HG03064 (cell line): ENCODE data around the gene ZBED3.
"Not testable (repeated sequence)": the region's sequence is repeated elsewhere in the genome, so short reads cannot be mapped to it uniquely, and the experiment has no call there.

ENCODE experiments used
- ATAC-seq: cut with Tn5 transposase; IDR thresholded peaks from one replicate; pipeline ENCODE4 v1.9.1; 2021; ENCODE audit warnings: low read depth; ENCODE audit not compliant: unreplicated experiment

ZBED3 gene, protein sequence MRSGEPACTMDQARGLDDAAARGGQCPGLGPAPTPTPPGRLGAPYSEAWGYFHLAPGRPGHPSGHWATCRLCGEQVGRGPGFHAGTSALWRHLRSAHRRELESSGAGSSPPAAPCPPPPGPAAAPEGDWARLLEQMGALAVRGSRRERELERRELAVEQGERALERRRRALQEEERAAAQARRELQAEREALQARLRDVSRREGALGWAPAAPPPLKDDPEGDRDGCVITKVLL

DNA sequence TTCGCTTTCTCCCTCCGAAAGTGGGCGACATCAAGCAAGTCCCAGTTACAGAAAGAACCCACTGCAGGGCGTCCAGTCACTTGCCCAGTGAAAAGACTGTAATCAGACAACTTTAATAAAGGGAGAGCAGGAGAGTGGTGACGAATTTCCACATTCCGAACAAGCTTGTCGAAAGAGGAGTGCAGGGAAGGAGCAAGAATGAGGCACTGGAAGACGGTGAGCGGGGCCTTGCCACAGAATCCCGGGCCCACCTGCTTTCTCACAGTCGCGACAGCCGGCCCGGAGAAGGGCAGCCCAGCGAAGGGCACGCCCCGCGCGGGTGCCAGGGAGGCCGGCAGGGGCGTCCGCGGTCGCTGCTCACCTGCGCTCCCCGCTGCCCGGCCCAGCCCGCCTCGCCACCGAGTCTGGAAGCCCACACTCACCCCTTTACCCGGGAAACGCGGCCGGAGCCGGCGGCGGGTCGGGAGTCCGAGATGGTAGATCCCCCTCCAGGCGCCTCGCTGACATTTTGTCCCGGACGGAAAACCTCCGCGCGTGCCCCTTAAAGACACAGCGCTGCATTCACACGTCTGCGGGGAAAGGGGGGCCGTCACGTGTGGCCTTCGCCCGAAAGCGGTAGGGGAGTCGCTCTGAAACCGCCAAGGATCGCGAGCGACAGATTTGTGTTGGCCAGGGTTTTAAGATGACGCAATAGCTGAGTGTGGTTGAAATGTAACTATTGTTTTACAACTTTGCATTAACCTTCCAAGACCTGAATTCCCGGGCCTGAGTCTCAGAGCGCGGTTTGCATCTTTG lies at the start of gene ZBED3:
Gene ZBED3, minus strand, starts transcription at position 597 of the 795 bp plus-strand sequence. CDS start 9,407 bp downstream, outside the sequence.
- peak; percentile 48 for ATAC-seq

DNA sequence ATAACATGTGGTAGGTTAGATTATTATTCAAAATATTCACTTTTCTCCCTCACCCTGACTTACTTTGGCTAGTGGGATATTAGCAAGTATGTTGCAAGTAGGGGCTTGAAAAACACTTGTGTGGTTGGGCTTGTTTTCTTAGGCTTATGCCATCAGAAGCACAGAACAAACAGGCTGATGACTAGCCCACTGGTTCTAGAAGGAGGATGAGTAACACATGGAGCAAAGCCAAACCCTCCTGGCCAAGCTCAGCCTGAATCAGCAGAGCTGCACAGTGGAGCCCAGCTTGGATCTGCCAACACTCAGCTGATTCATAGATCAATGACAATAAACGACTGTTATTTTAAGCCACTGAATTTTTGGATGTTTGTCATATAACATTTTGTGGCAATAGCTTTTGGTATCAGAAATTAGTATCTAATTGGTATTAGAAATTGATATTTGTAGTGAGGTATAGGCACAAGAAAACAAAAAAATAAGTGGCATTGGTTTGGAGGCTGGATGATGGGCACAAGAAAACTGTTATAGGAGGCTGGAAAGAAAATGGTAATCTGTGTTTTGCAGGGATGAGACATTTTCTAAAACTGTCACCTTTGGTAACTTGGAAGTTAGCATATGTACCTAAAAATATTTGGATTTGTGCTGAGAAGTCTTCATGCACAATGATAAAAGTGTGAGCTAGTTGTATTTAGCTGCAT lies 46.1 kb upstream of the ZBED3 start:
- ATAC-seq, result no peak

DNA sequence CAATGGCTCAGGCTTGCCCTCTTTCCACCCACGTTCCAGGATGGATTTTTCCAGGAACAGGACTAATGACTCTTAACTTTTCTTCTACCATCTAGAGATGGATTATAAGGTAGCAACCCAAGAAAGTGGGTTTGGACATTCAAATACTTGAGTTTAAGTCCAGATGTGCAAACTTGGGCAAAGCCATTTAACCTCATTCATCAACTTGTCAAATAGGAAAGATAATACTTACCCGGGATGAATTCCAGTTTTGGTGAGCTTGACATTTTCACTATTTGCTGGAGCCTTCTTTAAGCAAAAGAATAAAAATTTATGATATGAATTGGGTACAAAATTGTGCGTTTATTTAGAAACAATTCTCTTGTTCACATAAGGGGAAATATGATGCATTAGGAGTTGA lies 44.3 kb upstream of the ZBED3 start:
- no peak for ATAC-seq

DNA sequence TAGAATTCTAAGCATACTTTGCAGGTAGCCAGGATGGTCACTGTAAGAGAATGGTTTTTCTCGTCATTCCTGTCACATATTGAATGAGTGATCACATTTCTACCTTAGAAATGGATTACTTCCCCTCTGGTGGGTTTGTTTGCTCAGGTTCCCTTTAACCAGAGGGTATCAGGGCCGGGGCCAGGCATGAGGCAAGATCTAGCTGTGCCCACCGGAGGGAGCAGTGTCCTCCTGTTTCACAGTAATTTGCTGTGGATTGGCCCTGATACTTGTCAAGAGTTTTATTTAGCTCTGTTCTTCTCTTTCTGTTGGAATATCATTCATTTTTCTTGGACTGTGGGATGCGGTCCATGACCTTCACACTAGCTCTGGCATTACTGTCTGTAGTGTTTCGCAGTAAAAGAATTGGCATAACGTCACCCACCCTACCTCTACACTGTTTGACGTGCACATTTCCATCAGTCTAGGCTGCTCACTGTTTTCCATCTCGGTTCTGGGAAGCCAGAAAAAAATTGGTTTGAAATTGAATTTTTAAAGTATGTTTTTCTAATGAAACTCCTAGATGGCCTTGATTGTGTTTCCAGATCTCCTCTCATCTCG lies 42.4 kb upstream of the ZBED3 start:
- no peak for ATAC-seq

DNA sequence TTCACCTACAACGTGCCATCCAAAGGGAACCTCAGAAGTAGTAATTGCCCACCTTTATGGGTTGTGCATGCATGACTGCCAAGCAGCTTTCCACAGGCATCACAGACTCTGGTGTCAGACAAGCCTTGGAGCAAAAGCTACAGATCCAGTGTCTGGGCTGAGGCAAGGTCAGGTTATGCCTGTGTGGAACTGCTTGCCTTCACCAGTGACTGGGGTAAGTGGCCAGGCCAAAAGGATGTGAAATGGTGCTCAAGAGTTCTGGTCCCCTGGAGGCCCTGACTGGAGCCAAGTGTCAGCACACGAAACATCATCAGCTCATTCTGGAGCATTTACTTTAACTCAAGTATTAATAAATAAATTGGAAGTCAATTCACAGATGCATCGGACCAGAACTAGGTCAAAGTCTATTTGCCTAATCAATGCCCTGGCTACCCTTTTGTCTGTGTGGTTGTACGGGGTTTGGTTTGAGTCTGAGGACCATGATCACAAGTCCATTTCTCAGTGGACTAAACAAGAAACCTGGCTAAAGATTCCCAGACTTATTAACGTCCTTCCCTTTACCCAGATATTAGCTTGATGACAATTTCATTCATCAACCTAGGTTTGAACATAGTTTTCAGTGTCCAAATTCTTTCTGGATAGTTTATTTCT lies 41.5 kb upstream of the ZBED3 start:
- ATAC-seq, result no peak

DNA sequence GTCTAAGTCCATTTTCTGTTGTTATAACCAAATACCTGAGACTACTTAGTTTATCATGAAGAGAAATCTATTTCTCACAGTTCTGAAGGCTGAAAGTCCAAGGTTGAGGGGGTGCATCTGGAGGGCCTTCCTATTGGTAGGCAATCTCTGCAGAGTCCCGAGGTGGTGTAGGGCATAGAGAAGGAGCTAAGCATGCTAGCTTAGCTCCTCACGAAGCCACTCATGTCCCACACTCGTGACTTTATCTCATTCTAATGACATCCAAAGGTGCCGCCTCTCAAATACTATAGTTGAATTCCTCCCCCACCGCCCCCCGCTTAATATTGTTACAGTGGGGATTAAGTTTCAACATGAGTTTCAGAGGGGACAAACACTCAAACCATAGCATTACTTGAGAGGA lies 36.0 kb upstream of the ZBED3 start:
- ATAC-seq, result no peak

DNA sequence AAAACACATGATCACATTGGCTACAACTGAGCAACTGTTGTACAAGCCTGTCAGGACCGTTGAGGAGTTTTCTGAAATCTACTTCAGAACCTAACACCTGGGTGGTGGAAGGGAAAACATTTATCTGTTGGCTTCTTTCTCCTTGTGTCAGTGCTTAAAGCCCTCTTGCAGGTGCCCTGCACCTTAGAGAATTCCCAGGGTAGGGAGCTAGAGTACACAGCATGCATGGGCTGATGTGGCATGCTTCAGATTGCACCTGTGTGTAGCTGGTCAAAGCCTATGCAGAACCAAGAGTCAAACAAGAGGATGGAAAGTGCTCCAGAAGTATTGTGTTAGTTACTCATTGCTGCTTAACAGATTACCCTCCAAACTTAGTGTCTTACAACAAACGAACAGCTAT lies 33.6 kb upstream of the ZBED3 start:
- no peak for ATAC-seq

DNA sequence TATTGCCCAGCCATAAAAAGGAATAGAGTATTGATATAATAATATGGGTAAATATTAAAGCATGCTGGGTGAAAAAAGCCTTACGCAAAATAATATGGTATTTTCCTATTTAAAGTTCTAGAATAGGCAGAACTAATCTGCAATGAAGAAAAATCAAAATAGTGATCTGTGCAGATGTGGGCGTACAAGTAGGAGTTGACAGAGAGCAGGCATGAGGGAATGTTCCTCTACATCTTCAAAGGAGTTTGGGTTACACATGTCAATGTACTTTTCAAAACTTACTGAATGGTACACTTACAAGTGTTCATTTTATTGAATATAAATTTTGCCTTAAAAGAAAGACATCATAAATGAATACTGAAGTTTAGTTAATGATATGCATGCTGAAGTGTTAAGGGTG lies 33.0 kb upstream of the ZBED3 start:
- no peak for ATAC-seq

DNA sequence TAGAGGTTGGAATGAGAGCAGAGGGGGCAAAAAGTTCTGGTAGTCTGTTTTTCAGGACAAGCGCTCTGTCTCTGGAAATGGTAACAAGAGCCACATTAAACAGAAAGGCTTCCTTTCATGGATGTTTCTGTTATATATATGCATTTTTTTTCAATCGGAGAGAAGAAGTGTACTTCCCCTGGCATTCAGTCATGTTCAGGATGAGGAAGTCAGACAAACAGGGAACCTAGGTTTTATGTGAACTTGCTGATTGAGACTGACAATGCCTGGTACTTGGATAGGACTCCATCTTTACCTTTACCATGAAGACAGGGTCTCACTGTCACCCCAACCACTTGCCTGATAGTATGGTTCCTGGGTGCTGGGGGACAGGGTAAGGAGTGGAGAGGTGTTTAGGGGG lies 30.1 kb upstream of the ZBED3 start:
- no peak for ATAC-seq

DNA sequence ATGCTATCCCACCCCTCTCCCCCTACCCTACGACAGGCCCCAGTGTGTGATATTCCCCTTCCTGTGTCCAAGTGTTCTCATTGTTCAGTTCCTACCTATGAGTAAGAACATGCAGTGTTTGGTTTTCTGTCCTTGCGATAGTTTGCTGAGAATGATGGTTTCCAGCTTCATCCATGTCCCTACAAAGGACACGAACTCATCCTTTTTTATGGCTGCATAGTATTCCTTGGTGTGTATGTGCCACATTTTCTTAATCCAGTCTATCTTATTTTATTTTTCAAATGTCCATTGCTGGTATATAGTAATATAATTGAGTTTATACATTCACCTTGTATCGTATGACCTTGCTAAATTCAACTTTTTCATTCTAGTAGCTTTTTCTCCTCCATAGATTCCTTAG lies 19.9 kb upstream of the ZBED3 start:
- ATAC-seq, result not testable (repeated sequence)

DNA sequence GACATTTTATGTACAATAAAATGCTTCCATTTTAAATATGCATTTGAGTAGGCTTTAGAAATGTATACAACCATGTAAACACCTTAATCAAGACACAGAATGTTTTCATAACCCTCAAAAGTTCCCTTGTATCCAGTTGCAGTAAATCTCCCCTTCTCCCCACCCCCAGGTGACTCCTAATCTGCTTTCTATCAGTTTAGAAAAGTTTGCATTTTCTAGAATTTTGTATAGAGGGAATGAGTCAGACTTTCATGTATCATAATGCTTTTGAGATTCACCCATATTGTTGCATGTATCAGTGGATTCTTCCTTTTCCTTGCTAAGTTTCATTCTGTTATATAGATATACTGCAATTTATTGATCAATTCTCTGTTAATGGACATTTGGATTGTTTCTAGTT lies 17.7 kb upstream of the ZBED3 start:
- ATAC-seq, result no peak

DNA sequence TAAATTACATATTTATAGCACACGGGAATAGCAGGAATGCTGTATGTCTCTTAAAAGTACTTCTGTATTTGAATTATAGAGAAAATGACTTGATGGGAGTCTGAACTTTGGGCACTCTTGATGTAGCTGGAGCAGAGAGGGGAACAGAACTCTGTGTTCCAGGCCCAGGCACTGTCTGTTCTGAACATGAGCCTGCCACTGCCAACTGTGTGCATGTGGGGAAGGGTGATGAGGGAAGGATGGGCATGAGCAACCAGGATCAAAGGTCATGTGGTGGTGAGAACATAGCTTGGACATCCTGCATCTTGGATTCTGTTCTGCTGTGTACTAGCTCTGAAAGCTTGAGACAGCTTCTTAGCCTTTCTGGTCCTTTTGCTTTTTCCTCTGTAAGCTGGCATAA lies 16.4 kb upstream of the ZBED3 start:
- ATAC-seq, result no peak

DNA sequence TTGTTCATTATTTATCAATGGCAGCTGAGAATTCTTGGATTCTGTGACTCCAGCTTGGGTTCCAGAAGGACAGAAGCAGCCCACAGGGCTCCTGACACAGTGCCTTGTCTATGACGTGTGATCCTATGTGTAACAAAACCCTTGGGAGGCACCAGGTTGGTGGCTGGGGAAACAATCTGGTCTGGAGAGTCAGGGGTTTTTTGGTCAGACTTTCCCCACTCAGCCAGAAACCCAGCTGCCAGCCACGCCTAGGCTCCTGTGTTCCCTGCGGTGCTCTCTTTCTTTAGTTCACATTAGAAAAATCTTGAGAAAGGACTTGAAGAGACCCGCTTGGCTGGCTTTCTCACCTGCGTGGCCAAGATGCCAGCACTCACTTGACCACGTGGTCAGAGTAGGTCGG lies 15.5 kb upstream of the ZBED3 start:
- ATAC-seq, result no peak

DNA sequence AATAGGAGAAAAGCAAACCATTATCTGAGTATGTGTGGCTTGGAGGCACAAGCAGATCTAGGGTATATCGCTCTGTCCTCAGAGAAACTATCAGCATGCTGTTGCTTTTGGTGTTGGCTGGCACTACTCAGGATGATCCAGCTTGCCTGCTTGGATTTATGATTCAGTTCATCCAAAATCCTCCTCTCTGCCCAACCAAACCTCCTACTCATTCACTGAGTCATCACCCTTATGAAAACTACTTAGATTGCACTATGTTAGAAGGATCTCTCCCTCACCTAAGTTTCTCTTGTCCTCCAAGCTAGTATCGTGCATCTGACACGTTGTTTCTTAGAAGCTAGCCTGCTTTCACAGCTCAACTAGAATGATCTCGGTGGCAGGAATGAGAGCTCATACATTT lies 14.2 kb upstream of the ZBED3 start:
- ATAC-seq, result no peak

DNA sequence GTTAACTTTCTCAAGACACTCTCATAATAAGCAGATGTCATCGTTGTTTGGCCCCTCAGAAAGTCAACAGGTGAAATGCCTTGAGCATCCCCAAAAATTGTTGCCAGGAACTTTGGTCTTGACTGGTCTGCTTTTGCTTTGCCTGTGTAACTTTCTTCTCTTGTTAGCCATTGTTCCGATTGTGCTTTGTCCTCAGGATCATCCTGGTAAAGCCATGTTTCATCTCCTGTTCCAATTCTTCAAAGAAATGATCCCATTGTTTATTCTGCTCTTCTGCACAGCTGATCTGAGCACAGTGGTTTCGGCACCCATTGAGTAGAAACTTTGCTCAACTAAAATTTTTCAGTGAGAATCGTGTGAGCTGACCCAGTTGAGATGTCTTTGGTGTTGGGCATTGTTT lies 8.1 kb upstream of the ZBED3 start:
- no peak for ATAC-seq

DNA sequence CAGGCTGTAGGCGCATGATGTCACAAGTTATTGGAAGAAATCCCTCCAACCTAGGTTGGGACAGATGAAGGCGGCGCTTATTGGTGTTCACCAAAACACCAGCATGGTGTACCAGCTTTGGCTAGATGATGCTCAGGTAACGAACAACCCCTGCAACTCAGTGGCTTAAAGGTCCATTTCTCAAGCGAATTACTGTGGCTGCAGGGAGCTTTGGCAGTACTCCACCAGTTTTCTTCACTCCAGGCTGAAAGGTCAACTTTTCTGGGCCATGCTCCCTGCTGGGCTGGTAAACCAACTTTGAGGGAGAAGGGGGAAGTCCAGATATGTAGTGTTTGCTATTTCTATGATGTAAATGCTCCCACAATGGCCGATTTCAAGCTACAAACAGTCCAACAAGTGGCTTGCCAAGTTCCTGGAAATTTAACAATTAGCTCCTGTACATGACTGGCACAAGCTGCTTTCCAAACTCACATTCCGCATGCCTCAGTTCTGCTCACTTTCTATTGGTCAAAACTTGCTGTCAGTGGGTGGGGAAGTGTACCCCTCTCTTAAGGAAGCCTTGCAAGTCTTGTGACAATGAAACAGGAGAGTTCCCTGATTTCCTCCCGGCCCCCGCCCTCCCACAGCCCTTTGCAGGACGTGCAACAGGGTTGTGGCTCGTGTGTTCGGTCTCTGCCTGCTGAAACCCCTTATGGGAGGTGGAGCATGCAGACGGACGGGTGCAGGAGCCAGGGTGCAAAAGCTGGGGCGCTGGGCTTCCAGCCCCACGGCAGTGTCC lies 588 bp upstream of the ZBED3 start:
- no peak for ATAC-seq

DNA sequence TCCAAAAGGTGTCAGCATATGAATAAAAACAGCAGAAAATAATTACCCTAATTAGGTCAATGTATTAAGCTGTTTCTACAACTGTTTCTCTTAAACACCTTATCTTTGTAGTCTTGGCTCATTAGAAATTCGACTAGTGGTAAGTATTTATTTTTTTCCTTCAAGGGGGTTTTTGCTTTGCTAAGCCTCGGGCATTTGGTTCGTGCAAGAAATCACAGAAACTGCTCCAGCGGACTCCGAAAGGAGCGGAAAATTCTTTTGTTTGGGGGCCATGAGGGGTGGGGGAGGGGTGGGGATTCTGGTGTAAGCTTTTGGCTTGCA lies 757 bp downstream of the ZBED3 start:
- no peak for ATAC-seq

DNA sequence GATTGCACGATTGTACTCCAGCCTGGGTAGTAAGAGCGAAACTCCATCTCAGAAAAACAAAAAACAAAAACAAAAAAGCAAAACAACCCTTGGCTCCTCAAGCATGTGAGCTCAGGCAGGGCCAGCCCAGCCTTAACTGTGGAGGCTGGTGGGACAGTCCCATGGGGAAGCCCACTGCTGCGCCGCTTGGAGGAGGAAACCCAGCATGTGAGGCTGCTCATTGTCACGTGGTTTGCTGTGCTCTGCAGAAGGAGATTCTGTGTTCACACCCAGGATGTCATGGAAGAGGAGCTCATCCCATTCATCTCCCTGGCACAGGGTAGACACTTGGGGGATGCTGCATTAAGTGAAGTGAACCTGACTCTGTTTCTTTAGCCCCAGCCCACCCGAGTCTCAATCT lies 4.0 kb downstream of the ZBED3 start:
- ATAC-seq, result no peak

DNA sequence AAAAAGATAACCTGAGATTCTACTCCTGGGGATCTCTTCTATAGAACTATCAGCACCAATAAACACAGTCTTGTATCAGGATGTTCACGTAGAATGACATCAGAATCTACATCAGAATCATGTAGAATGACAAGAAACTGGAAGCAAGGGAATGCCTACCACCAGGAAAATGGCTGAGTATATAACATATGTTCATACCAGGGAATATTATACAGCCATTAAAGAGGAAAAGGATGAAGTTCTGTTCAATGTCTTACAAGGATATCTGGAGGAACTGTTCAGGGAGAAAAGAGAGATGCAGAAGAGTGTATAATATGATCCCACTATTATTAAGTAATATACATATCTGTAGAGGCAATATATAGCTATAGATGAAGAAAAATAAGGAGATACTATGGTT lies 4.8 kb downstream of the ZBED3 start:
- no peak for ATAC-seq

DNA sequence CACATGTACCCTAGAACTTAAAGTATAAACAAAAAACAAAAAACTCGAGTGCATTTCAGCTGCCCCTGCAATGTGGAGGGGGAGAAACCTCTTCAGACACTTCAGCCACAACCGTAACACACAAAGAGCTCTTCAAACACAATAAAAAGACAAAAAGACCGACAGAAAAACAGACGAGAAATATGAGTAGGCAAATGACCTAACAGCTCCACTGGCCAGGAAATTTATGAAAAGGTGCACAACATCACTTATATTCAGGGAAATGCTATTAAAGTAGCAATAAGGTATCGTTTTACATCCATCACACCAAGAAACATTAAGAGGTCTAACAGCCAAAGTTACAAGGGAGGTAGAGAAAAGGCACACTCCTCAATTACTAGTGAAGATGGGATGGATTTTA lies 6.2 kb downstream of the ZBED3 start:
- ATAC-seq, result no peak
